Tibial nerve (tissue), 4 donors: ENCODE results near the gene ANGPTL4.

Source experiments
- CTCF ChIP-seq, 5 experiments: fragments of 200-600 bp in 3 of 5; fragments of 450-650 bp in 2 of 5; sonication (generic) in 3 of 5; IDR thresholded peaks; one replicate each; pipeline ENCODE4 v1.5.1; 2016 to 2019; ENCODE audit warnings: antibody characterized with exemption in 5 of 5, mild to moderate bottlenecking in 3 of 5, moderate library complexity in 2 of 5
- EP300 ChIP-seq, 2 donors: sonication (generic); formaldehyde crosslinking; IDR thresholded peaks; one replicate each; pipeline ENCODE4 v1.6.1; 2017; ENCODE audit warnings: antibody characterized with exemption in 2 of 2, mild to moderate bottlenecking in 1 of 2

- TF ChIP-seq EP300 (IDR thresholded peaks at IDR 0.05) = no peak
- TF ChIP-seq CTCF (IDR thresholded peaks at IDR 0.05) = no peak
These were observed 24.0 kb downstream of the ANGPTL4 start for GRCh38 chr19:8387688-8388611.
